IPS DF 4.7 (cell line): ENCODE data around the gene CPB2.

ENCODE experiments used
- DNase-seq: peaks from one replicate; pipeline ENCODE4 v3.0.0-alpha.2; 2013; ENCODE audit warnings: low spot score; ENCODE audit errors: extremely low read depth

The CPB2 gene

GRCh38 chr13:46104868-46105267 lies at the start of gene CPB2:
Gene CPB2, minus strand, starts transcription at chr13:46105033. Its CDS starts 24 bp downstream, at chr13:46105009.
- no peak for DNase-seq

- DNase-seq: no peak
Measured at GRCh38 chr13:46154136-46154801, 49.4 kb upstream of the CPB2 start.

GRCh38 chr13:46152627-46153328 lies 47.9 kb upstream of the CPB2 start:
- DNase-seq: no peak

GRCh38 chr13:46150134-46150693 lies 45.4 kb upstream of the CPB2 start:
- no peak for DNase-seq

- no peak for DNase-seq
Measured at GRCh38 chr13:46149272-46150133, 44.7 kb upstream of the CPB2 start.

GRCh38 chr13:46146898-46147297 lies 42.1 kb upstream of the CPB2 start:
- no peak for DNase-seq

- no peak for DNase-seq
Measured at GRCh38 chr13:46145950-46146349, 41.1 kb upstream of the CPB2 start.

- DNase-seq: no peak
Measured at GRCh38 chr13:46145135-46145534, 40.3 kb upstream of the CPB2 start.

GRCh38 chr13:46143184-46143701 lies 38.4 kb upstream of the CPB2 start:
- no peak for DNase-seq

- DNase-seq: no peak
Measured at GRCh38 chr13:46142776-46143175, 37.9 kb upstream of the CPB2 start.

- DNase-seq: no peak
Measured at GRCh38 chr13:46140044-46140443, 35.2 kb upstream of the CPB2 start.

GRCh38 chr13:46137627-46138317 lies 32.9 kb upstream of the CPB2 start:
- no peak for DNase-seq

- DNase-seq: no peak
Measured at GRCh38 chr13:46136688-46137087, 31.9 kb upstream of the CPB2 start.

GRCh38 chr13:46134961-46135522 lies 30.2 kb upstream of the CPB2 start:
- DNase-seq: no peak

GRCh38 chr13:46134494-46134893 lies 29.7 kb upstream of the CPB2 start:
- DNase-seq: no peak

GRCh38 chr13:46132109-46132508 lies 27.3 kb upstream of the CPB2 start:
- no peak for DNase-seq

- DNase-seq: no peak
Measured at GRCh38 chr13:46131705-46132104, 26.9 kb upstream of the CPB2 start.

GRCh38 chr13:46129955-46130618 lies 25.3 kb upstream of the CPB2 start:
- no peak for DNase-seq

- DNase-seq: no peak
Measured at GRCh38 chr13:46129124-46129523, 24.3 kb upstream of the CPB2 start.

- no peak for DNase-seq
Measured at GRCh38 chr13:46127358-46128023, 22.7 kb upstream of the CPB2 start.
